Measurements from ENCODE around the gene PHC3. TPM values are rescaled to one million over a fixed set of nuclear protein-coding genes. Genes with fewer than 3 reads are reported as not detected.

The PHC3 gene
- total RNA-seq, 2 donors from 2014 or later: 22.9 to 27.5 TPM

- no peak for TF ChIP-seq CTCF (conservative IDR thresholded peaks at IDR 0.05)
- H3K9ac ChIP-seq (ENCODE audit: extremely low read depth, low read length, poor library complexity, severe bottlenecking): no peak overlapping the region
- Mint-ChIP-seq H3K4me1 (peaks cover 11% of the 10 kb centered on the region), H3K9me3 (peaks cover 4% of the 10 kb centered on the region), H3K4me3 (no peak overlapping the region), H3K27ac (no peak overlapping the region), H3K36me3 (ENCODE audit: low read depth) (peaks cover 4% of the 10 kb centered on the region), H3K27me3 (ENCODE audit: insufficient read depth) (no peaks in the 10 kb centered on the region)
- H3K27me3 ChIP-seq (ENCODE audit: control insufficient read depth, insufficient read depth, low read length, poor library complexity, severe bottlenecking): no peaks in the 10 kb centered on the region
- H3K4me1 ChIP-seq (ENCODE audit: control insufficient read depth, insufficient read depth, low read length): peaks cover 7% of the 10 kb centered on the region
- no peaks in the 10 kb centered on the region for H3K36me3 ChIP-seq (ENCODE audit: control insufficient read depth, insufficient read depth, low read length)
- DNase-seq: no peak
- no peak overlapping the region for H3K27ac ChIP-seq (ENCODE audit: low read depth, low read length)
- H3K4me3 ChIP-seq (ENCODE audit: low read length): no peak overlapping the region
- WGBS, 2 experiments (ENCODE audit: insufficient coverage in 1 of 2, insufficient read length in 1 of 2): 95 to 98% methylated on average over 4 to 6 of the region's 6 CpGs
- no peaks in the 10 kb centered on the region for H3K9me3 ChIP-seq (ENCODE audit: control insufficient read depth, low read length)
Measured at GRCh38 chr3:170076715-170077238, 104.8 kb downstream of the PHC3 start.

- Histone ChIP-seq H3K9me3 (ENCODE audit: control insufficient read depth, low read length) (no peaks in the 10 kb centered on the region), H3K4me3 (ENCODE audit: low read length) (no peak overlapping the region), H3K4me1 (ENCODE audit: control insufficient read depth, insufficient read depth, low read length) (peaks cover 7% of the 10 kb centered on the region), H3K36me3 (ENCODE audit: control insufficient read depth, insufficient read depth, low read length) (no peaks in the 10 kb centered on the region), H3K27ac (ENCODE audit: low read depth, low read length) (no peak overlapping the region), H3K27me3 (ENCODE audit: control insufficient read depth, insufficient read depth, low read length, poor library complexity, severe bottlenecking) (no peaks in the 10 kb centered on the region), H3K9ac (ENCODE audit: extremely low read depth, low read length, poor library complexity, severe bottlenecking) (no peak overlapping the region)
- Mint-ChIP-seq H3K9me3 (peaks cover 10% of the 10 kb centered on the region), H3K4me3 (no peak overlapping the region), H3K27me3 (ENCODE audit: insufficient read depth) (no peaks in the 10 kb centered on the region), H3K27ac (no peak overlapping the region), H3K4me1 (peaks cover 11% of the 10 kb centered on the region), H3K36me3 (ENCODE audit: low read depth) (no peaks in the 10 kb centered on the region)
- 71 to 100% methylated on average over 1 to 4 of the region's 4 CpGs for WGBS, 2 experiments (ENCODE audit: insufficient coverage in 1 of 2, insufficient read length in 1 of 2)
- no peak for DNase-seq
- no peak for TF ChIP-seq CTCF (conservative IDR thresholded peaks at IDR 0.05)
Measured at GRCh38 chr3:170075441-170076091, 106.0 kb downstream of the PHC3 start.

GRCh38 chr3:170064108-170064507, 117.4 kb downstream of the PHC3 start:
- no peaks in the 10 kb centered on the region for H3K9me3 ChIP-seq (ENCODE audit: control insufficient read depth, low read length)
- no peak overlapping the region for H3K4me3 ChIP-seq (ENCODE audit: low read length)
- Mint-ChIP-seq H3K36me3 (ENCODE audit: low read depth) (peaks cover 14% of the 10 kb centered on the region), H3K4me3 (no peak overlapping the region), H3K27me3 (ENCODE audit: insufficient read depth) (no peaks in the 10 kb centered on the region), H3K27ac (no peak overlapping the region), H3K9me3 (peaks cover 3% of the 10 kb centered on the region), H3K4me1 (peaks cover 7% of the 10 kb centered on the region)
- 92 to 93% methylated on average over 8 to 18 of the region's 18 CpGs for WGBS, 2 experiments (ENCODE audit: insufficient coverage in 1 of 2, insufficient read length in 1 of 2)
- no peaks in the 10 kb centered on the region for H3K4me1 ChIP-seq (ENCODE audit: control insufficient read depth, insufficient read depth, low read length)
- no peak for TF ChIP-seq CTCF (conservative IDR thresholded peaks at IDR 0.05)
- H3K36me3 ChIP-seq (ENCODE audit: control insufficient read depth, insufficient read depth, low read length): no peaks in the 10 kb centered on the region
- H3K27me3 ChIP-seq (ENCODE audit: control insufficient read depth, insufficient read depth, low read length, poor library complexity, severe bottlenecking): no peaks in the 10 kb centered on the region
- no peak overlapping the region for H3K9ac ChIP-seq (ENCODE audit: extremely low read depth, low read length, poor library complexity, severe bottlenecking)
- no peak overlapping the region for H3K27ac ChIP-seq (ENCODE audit: low read depth, low read length)
- peak; percentile 51 for DNase-seq
